Activated CD4-positive, CD25-positive, alpha-beta regulatory T cell treated with anti-CD3 and anti-CD28 coated beads, Interleukin-2, amount 50 U/mL, for 16 hours (primary cell): ENCODE data around the gene ZYG11B.
"Not testable (repeated sequence)": the region's sequence is repeated elsewhere in the genome, so short reads cannot be mapped to it uniquely, and the experiment has no call there.

Experiments
- DNase-seq: peaks from one replicate; pipeline ENCODE4 v3.0.0-alpha.2; 2020; ENCODE audit warnings: low read depth, low spot score

The ZYG11B gene

DNA sequence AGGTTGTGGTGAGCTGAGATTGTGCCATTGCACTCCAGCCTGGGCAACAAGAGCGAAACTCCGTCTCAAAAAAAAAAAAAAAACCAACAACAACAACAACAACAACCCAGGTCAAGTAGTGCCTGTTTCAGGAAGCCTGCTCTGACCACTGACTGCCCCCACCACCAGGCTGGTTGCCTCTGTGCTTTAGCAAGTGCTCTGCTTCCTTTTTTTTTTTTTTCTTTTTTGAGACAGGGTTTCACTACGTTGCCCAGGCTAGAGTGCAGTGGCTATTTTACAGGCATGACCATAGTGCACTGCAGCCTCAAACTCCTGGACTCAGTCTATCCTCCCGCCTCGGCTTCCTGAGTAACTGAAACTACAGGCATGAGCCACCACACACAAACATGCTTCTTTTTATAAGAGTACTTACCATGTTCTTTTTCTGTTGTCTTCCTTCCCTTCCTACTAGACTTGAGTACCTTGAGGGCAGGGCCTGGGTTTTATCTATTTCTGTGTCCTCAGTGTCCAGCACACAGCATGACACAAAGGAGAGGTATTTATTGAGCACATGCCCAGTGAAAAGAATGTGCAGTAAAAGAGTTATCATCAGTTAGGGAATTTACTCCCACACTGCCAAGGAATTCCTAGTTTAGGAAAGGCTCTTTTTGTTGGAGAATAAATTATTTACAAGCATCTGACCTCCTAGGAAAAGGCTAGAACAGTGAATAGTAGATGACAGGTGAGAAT lies 18.2 kb upstream of the ZYG11B start:
- DNase-seq, result no peak

DNA sequence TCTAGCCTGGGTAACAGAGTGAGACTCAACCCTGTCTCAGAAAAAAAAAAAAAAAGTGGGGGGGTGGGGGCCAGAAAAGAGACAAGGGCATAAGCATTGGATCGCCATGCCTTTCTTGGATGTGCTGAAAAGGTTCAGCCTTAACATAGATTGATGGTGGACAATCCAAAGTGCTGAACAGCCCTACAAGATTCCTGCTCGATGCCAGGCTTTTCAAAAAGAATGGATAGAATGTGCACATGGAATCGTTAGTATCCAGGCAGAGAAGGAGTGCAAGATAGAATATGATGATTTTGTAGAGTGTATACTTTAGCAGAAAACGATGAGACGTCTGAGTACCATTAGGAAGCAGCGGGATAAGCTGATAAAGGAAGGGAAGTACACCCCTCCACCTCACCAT lies 17.2 kb upstream of the ZYG11B start:
- DNase-seq, result no peak

DNA sequence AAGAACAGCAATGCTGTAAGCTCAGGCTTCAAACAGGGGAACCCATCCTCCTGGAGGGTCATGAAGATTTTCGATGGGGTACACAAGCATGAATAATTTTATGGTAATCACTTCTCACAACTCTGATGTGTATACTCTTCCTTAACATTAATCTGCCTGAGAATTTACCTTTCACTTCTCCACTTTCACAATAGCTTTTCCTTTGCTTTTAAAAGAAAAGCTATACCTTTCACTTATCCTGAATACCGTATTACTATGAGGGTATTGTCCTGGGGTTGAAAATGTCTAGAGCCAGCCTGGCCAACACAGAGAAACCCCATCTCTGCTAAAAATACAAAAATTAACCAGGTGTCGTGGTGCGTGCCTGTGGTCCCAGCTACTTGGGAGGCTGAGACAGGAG lies 12.7 kb upstream of the ZYG11B start:
- DNase-seq, result no peak

- not testable (repeated sequence) for DNase-seq
Measured at GRCh38 chr1:52715296-52715695, 11.0 kb upstream of the ZYG11B start.

- DNase-seq, result no peak
Measured at GRCh38 chr1:52723260-52723659, 3.0 kb upstream of the ZYG11B start.

- no peak for DNase-seq
Measured at GRCh38 chr1:52725903-52726264, 369 bp upstream of the ZYG11B start.

- DNase-seq, result no peak
Measured at GRCh38 chr1:52727114-52727586, 897 bp downstream of the ZYG11B start.

DNA sequence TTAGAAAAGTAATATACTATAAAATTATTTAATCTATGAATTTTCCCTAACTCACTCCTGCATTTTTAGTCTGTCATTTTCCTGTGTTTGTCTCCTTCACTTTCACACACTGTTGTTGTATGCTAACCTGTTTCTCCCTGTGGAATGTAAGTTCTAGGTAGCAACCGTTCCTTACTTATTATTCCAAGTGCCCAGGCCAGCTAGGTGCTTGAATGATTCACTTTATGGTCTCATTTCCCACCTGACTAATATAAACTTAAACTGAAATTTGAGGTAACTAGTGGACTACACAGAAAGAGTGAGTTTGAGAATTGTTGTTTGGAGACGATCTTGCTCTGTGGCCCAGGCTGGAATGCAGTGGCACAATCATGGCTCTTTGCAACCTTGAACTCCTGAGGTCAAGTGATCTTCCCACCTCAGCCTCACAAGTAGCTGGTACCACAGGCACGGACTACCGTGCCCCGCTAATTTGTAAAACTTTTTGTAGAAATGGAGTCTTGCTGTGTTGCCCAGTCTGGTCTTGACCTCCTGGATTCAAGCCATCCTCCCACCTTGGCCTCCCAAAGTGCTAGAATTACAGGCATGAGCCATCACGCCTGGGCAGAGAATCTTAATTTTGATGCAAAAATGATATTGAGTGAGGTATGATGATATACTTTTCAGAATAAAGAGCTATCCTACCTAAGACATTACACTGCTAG lies 1.9 kb downstream of the ZYG11B start:
- DNase-seq, result no peak

DNA sequence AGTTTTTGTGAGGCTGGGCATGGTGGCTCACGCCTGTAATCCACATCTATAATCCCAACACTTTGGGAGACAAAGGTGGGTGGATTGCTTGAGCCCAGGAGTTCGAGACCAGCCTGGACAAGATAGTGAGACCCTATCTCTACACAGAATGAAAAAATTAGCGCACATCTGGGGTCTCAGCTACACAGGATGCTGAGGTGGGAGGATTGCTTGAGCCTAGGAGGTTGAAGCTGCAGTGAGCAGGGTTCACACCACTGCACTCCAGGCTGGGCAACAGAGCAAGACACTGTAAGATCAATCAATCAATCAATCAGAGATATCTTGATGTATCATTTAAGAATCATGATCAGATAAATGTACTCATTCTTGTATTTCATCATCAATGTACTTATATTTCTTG lies 7.1 kb downstream of the ZYG11B start:
- DNase-seq, result no peak

- DNase-seq, result not testable (repeated sequence)
Measured at GRCh38 chr1:52735371-52735770, 9.1 kb downstream of the ZYG11B start.

- no peak for DNase-seq
Measured at GRCh38 chr1:52738148-52738547, 11.9 kb downstream of the ZYG11B start.

DNA sequence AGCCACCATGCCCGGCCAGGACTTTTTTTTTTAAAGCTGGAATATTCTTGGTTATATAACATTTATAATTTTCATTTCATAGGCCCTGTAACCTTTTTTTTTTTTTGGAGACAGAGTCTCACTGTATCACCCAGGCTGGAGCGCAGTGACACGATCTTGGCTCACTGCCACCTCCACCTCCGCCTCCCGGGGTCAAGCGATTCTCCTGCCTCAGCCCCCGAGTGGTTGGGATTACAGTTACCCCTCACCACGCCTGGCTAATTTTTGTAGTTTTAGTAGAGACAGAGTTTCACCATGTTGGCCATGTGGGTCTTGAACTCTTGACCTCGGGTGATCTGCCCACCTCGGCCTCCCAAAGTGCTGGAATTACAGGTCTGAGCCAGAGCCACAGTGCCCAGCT lies 12.6 kb downstream of the ZYG11B start:
- no peak for DNase-seq

- no peak for DNase-seq
Measured at GRCh38 chr1:52739699-52740467, 13.6 kb downstream of the ZYG11B start.

- DNase-seq, result no peak
Measured at GRCh38 chr1:52741259-52741658, 15.0 kb downstream of the ZYG11B start.

GRCh38 chr1:52746189-52746588 lies 19.9 kb downstream of the ZYG11B start:
- DNase-seq, result no peak

GRCh38 chr1:52747450-52747849 lies 21.2 kb downstream of the ZYG11B start:
- DNase-seq, result no peak

- no peak for DNase-seq
Measured at GRCh38 chr1:52748119-52748518, 21.9 kb downstream of the ZYG11B start.

- DNase-seq, result not testable (repeated sequence)
Measured at GRCh38 chr1:52749496-52749895, 23.2 kb downstream of the ZYG11B start.

GRCh38 chr1:52750139-52750538 lies 23.9 kb downstream of the ZYG11B start:
- DNase-seq, result not testable (repeated sequence)

- no peak for DNase-seq
Measured at GRCh38 chr1:52751589-52752483, 25.6 kb downstream of the ZYG11B start.

GRCh38 chr1:52752484-52752826 lies 26.2 kb downstream of the ZYG11B start:
- DNase-seq, result no peak

GRCh38 chr1:52753169-52753568 lies 26.9 kb downstream of the ZYG11B start:
- DNase-seq, result no peak
